Measurements from ENCODE around the gene TUBB4A.

DNA sequence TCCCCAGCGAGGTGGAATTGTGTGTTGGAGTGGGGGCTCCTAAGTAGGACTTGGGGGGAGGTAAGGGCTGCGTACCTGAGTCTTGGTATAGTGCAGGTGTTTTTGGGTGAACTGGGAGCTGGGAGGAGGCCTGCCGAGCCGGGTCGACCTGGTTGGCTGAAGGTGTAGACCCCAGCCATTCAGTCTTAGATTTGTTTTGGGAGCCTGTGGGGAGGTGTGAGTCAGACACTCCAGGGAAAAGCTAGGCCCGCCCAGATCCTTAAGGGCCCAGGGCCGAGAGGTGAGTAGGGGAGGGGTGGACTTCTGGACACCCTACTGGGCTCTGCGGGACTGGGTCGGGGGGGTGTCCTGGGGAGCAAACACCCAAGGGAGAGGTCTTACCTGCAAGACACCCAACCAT, 37.1 kb downstream of the TUBB4A start:
- TF ChIP-seq YY1 (IDR thresholded peaks at IDR 0.05; ENCODE audit: insufficient read depth, insufficient read length) (no peak), ZNF274 (IDR thresholded peaks at IDR 0.05; ENCODE audit: low read depth, low read length) (no peak)
